EH (cell line): ENCODE results near the gene AMZ1.
"Not testable (repeated sequence)": the region's sequence is repeated elsewhere in the genome, so short reads cannot be mapped to it uniquely, and the experiment has no call there.

Experiments
- DNase-seq: peaks from one replicate; pipeline ENCODE4 v3.0.0-alpha.2; 2015; ENCODE audit warnings: low read depth

AMZ1 gene

DNA sequence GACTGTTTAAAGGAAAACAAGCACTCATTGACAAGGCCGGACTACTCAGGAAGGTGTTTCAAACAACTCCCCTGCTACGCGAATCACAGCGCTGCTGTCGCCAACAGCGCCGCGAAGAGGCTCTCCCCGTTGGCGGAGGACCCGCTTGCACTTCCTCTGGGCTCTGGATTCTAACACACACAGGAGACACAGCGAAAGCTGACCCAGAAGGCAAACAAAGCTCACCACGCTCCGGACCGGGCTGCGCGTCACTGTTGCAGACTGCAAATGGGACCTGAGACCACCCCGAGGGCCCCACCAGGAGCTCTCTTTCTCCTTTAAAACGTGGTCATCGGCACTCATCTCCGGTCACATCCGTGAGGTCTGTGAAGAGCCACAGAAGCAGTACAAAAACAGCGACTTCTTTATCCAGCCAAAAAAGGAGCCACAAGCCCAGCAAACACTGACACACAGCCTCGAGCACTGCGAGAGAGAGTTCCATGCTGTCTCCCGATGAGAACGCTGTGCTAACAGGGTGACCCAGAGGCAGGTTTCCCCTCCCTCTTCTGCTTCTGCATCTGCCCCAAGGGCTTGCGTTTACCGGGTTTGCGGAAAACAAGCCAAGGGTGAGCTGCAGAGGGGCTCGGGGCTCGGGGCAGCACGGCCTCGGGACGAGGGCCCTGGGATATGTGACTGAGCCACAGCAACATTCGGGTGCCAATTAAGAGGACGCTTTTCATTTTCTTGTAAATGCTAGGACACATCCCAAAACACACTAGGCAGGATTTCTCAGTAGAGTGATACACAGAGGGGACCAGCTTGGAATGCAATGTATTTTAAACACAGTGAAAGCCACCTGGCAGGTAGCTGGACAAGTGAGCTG is 41.3 kb downstream of the AMZ1 start:
- DNase-seq, result no peak

DNA sequence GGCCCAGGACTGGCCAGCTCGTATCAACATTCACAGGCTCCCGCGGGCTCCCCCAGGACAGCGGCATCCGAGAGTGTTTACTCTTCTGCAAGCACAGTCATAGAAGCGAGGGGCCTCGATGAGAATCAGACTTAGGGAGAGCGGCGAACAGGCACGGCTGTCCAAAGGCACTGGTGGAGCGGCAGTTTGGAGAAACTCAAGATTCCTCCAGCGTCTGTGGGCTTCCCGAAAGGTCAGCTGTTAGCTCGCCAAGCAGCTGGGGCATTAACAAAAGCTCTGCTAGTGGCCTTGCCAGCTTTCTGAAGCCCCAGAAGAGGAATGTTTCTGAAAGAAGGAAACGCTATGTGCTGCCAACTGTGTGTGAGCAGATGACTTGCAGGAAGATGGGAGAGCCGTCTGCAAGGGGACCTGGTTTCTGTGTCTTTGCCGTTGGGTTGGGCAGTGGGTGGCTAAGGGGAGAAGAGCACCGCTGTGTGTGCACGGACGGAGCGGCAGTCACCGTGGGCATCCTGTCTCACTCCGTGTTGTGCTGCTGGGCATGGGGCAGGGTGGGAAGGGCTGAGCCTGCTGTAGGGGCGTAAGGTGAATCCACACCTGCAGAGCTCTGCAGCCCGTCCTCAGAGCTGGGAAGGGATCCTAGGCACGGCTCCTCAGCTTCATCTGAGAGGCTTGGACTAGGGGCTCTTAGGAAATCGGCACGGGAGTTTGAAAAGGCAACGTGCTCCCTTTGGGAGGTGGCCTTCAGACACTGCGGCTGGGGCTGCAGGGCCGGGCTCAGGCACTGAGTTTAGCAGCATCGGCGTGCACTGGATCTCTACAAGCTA is 42.1 kb downstream of the AMZ1 start:
- DNase-seq, result no peak

DNA sequence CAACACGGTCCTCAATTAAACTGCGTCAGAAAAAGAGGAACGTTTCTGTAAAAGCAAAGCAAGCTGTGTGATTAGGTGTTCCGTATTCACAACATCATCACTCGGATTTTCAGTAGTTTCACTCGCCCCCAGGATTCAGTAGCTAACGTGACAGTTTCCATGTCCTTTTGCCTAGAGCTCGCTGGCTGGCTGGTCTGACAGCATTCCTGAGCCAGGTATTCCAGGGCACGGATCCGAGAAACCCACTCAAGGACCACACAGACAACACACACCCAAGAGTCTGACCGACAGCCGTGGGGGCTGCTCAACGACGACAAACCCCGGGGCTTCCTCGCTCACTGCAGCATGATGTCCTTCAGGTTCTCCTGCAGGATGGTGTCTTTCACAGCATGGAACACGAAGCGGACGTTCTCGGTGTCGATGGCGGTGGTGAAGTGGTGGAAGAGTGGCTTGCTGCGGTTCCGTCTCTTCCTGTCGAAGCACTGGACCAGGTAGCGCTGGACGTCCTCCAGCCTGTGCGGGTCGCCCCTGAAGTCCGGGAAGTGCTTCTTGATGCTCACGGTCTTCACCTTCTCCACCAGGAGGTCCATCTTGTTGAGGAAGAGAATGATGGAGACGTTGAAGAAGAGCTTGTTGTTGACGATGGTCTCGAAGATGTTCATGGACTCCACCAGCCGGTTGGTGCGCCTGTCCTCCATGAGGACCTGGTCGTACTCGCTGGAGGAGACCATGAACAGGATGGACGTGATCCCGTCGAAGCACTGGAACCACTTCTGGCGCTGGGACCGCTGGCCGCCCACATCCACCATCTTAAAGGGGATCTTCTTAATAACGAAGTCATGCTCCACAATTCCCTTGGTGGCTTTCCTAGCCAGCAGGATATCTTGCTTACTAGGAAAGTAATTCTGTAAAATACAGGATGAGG is 43.1 kb downstream of the AMZ1 start:
- DNase-seq, result no peak

DNA sequence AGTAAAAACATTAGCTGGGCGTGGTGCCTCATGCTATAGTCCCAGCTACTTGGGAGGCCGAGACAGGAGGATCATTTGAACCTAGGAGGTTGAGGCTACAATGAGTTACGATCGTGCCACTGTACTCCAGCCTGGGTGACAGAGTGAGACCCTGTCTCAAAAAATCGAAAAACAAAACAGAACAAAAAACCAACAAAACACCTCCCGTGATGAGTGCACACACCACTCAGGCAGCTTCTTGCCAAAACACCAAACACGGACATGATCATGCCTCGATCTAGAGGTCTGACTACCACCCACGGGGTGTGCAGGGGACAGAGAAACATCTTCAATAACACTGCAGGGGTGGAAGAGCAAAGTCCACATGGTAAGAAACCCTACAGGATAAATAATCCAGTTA is 44.4 kb downstream of the AMZ1 start:
- DNase-seq, result no peak

DNA sequence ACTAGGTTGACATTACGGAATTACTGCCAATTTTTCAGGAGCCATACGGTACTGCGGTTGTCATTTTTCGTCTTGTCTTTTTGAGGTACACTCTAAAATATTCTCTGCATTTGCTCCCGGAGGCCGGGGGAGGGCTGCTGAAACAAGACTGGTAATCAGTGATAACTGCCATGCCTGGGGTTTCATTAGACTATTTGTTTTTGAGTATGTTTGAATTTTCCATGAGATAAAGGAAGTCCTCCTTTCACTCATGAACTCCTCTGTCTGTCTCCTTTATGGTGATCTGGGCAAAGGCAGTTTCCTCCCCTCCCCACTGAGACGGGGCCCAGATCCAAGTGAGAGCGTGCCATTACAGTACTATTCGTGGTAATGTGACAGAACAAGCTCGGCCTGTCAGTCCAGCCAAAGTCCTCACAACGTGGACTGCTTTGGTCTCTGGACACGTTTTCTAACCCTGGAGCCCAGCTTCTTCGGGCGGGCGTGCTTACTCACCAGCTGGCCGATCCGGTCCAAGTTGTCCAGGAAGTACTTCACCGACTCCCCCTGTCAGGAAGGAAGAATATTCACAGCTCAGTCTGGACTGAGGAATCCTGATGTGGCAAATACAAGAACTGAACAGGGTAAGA is 45.1 kb downstream of the AMZ1 start:
- peak; percentile 57 for DNase-seq

DNA sequence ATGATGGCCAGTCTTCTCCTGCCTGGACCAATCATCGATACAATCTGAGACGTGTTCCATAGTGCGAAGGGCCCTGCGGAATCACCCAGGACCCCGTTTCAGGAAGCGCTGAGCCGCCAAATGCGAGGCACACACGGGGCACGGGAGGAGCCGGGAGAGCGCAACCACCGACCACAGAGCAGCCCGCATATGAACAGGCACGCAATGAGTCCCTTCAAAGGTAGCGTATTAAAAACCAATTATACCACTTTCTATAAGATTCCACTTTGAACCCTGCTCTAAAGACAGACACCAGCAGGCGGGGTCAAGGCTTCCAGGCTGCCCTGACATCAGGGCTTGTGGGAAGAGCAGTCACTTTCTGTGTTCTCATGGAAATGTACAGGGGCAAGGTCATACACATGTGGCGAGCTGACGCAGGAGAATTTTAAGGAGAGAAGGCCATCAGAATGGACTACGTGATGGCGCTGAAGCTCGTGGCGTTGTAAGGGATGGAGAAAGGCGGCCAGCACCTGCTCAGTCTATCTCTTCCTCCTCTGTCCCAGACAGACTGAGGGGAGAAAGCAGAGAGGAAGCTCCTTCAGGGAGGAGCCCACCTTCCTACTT is 46.2 kb downstream of the AMZ1 start:
- DNase-seq, result no peak

DNA sequence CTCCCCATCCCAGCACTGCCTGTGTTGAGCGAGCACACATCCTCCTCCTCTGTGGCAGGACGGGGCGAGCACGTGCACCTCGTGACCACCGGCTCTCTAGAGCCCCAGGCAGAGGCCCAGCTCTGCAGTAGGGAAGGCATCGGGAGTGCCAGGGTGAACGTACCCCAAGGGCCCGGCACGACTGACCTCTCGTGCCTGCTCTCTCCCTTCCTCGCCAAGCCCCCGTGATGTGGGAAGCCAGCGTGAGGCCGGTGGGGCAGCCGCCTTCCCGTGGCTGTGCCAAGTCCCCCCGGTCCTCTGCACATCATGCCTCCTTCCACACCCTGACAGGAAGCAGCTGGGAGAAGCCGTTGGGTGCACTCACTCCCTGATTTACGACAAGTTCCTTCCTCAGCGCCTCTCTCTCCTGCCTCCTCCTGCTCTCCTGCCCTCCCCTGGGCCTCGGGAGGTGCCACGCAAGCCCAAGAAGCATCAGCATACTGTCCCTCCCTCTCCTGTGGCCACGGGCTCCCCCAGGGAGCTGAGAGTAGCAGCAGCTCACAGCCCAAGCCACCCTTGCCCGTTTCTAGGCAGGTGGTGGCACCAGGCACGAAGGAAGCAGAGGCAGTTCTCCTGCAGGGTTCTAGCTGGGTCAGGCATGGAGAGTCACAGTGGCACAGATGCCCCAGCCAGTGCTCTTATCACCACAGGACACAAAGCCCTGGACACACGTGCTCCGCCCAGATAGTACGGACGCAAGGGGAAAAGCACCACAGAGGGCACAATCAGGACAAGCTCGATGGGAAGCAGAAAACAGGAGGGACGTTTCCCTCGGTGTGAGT is 47.0 kb downstream of the AMZ1 start:
- DNase-seq, result peak; percentile 70

DNA sequence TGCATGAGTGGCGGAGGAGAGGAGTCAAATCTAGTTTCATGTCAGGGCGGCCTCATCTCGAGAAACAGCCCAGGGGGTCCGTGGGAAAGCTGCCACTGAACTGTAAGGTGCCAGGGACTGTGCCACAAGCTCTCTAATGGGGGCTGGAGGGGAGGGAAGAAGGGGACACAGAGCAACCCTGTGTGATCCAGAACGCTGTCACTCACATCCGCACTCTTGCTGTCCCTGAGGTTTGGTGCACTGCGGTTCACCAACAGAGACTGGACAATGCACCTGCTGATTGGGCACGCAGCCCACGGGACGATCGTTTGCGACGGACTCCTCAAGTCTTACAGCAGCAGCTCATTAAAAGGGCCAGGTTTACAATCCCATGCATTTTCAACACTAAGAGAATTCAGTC is 47.7 kb downstream of the AMZ1 start:
- no peak for DNase-seq

DNA sequence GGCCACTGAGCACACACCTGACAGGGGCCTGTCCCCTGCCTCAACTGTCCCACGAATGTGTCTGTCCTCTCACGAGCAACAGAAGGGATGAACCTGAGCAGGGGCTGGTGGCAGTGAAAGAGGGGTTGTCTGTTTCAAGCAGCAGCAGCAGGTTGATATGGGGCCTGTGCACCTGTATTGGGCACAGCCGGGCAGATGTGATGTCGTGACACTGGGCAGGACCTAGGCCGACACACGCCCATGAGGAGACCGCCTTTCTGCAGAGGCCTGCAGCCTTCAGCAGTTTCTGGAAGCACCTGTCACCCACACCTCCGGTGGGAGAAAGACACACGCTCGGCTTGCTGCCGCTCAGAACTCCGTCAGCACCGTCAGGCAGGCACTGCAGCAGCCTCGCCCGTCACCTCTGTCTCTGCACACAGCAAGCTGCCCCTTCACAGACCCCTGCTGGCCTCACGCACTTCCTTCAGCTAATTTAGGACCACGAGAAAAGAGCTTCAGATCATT is 48.5 kb downstream of the AMZ1 start:
- no peak for DNase-seq

DNA sequence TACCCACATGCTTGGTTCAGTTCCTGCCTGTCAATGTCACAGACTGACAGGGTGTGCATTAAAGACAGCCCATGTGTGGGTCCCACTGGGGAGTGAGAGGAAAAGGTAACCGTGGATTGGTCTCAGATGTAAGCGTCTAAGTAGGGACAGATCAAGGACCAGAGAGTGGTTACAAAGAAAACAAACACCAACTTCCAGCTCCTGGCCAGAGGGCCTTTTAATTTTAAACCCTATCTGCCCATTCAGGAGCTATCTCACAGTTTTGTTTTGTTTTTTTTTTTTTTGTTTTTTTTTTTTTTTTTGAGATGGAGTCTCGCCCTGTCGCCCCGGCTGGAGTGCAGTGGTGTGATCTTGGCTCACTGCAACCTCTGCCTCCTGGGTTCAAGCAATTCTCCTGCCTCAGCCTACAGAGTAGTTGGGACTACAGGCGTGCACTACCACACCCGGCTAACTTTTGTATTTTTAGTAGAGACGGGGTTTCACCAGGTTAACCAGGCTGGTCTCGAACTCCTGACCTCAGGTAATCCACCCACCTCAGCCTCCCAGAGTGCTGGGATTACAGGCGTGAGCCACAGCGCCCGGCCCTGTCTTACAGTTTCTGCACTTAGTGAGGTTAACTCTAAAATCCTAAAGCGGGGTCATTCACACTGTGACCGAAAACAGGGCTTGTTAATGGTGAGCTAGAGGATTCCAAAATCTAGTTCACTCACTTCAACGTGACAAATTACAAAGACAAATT is 49.2 kb downstream of the AMZ1 start:
- DNase-seq, result not testable (repeated sequence)

DNA sequence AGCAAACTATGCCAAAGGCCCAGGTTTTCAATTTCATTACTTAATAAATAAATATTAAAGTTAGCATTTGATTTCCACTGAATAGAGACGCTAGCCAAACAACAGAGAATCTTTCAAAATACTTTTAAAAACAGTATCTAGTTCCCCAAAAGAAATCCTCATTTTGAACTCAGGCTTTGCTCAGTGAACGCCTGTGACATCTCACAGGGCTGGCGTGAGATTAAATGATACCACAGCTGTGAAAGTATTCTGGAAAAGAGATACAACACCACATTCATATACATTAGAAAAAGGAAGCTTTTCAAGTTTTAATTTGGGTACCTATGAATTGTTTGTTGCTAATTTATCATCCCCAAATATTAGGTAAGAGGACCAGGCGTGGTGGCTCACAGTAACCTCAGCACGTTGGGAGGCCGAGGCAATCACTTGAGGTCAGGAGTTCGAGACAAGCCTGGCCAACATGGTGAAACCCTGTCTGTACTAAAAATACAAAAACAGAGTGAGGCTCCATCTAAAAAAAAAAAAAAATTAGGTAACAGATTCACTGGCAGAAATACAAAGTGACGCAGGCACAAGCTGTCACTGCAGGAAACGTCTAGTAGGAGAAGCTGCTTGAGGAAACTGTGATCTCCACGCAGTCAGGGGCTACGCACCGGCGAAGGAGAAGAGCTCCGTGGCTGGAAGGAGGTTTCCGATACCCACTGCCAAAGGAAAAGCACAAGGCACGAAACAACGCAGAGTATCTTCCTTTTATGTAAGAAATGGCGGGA is 50.0 kb downstream of the AMZ1 start:
- no peak for DNase-seq

DNA sequence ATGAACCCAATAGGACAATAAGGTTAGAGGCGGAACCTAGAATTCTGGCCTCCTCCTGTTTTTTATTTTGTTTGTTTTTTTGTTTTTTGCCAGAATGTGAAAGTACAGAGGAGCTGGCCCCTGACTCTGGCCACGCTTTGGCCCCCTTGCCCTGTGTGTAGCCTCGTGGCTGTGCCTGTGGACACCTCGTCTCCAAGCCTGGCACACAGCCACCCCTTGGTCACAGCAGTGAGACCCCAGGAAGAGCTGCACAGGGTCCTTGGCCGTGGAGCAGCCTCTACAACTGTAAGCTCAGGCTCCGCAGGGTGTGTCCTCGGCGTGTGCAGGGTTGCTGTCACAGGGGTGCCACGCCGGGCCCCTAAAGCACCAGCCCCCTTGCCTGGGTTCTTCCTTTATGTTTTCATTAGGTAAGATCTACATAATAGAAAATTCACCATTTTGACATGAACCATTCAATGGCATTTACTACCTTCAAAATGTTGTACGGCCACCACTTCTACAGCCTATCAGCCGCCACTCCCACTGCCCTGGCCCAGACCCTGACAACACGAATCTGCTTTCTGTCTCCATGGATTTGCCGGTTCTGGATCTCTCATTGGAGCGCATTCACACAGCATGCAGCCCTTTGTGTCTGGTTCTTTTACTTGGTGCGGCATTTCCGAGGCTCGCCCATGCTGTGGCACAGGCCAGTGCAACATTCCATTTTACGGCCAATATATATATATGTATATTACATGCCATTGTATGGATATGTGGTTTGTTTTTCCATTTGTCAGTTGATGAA is 51.0 kb downstream of the AMZ1 start:
- DNase-seq, result no peak

DNA sequence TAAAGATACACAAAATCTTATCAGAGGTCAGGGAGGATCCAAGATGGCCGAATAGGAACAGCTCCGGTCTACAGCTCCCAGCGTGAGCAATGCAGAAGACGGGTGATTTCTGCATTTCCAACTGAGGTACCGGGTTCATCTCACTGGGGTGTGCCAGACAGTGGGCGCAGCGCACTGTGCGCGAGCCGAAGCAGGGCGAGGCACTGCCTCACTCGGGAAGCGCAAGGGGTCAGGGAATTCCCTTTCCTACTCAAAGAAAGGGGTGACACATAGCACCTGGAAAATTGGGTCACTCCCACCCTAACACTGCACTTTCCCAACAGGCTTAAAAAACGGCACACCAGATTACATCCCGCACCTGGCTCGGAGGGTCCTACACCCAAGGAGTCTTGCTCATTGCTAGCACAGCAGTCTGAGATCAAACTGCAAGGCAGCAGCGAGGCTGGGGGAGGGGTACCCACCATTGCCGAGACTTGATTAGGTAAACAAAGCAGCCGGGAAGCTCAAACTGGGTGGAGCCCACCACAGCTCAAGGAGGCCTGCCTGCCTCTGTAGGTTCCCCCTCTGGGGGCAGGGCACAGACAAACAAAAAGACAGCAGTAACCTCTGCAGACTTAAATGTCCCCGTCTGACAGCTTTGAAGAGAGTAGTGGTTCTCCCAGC is 55.7 kb downstream of the AMZ1 start:
- not testable (repeated sequence) for DNase-seq

DNA sequence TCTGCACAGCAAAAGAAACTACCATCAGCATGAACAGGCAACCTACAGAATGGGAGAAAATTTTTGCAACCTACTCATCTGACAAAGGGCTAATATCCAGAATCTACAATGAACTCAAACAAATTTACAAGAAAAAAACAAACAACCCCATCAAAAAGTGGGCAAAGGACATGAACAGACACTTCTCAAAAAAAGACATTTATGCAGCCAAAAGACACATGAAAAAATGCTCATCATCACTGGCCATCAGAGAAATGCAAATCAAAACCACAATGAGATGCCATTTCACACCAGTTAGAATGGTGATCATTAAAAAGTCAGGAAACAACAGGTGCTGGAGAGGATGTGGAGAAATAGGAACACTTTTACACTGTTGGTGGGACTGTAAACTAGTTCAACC is 60.7 kb downstream of the AMZ1 start:
- not testable (repeated sequence) for DNase-seq

DNA sequence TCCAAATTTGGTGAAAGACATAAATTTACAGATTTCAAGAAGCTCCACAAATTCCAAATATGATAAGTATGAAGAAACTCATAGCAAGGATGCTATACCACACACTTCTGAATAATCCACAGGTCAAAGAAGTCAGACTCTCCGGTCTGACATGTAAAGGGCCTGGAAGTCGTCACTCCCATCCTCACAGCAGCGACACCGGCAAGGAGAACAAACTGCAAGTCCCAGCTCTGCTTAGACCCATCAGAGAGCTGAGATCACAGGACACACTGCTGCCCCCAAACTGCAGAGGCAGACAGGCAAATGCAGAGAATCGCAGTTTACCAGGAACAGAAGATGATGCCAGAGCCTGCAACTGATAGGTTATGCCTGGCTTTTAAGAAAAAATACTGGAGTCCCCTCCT is 62.0 kb downstream of the AMZ1 start:
- peak; percentile 43 for DNase-seq

DNA sequence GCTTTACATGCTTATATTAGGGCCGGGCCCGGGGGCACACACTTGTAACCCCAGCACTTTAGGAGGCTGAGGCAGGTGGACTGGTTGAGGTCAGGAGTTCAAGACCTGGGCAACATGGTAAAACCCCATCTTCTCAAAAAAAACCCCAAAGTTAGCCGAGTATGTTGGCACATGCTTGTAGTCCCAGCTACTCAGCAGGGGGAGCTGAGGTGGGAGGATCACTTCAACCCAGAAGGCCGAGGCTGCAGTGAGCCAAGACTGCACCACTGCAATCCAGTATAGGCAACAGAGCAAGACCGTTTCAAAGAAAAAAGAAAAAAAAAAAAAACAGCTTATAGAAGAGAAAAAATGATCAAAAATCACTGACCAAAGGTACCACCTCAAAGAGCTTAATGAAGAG is 63.1 kb downstream of the AMZ1 start:
- no peak for DNase-seq

DNA sequence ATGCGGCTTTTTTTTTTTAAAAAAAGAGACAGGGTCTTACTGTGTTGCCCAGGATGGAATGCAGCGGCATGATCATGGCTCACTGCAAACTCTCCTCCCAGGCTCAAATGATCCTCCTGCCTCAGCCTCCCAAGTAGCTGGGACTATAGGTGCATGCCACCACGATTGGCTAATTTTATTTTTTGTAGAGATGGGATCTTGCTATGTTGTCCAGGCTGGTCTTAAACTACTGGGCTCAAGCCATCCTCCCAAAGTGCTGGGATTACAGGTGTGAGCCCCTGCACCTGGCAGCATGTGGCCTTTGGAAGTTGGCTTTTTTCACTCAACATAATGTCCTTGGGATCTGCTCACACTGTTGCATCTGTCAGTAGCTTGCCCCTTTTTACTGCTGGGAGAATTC is 65.1 kb downstream of the AMZ1 start:
- no peak for DNase-seq
